Right atrium auricular region (tissue), 2 donors: Measurements from ENCODE around the gene POC1B. TPM values are rescaled to one million over a fixed set of nuclear protein-coding genes. Genes with fewer than 3 reads are reported as not detected.

ENCODE experiments used
- DNase-seq: peaks from one replicate; pipeline ENCODE4 v3.0.0-alpha.2; 2019; ENCODE audit warnings: low spot score
- H3K27ac ChIP-seq, 2 donors: fragments of 200-600 bp; sonication (generic); 1 replicate in 1 of 2; 2 replicates in 1 of 2; pipeline ENCODE4 v1.5.1; 2016 to 2019
- H3K27me3 ChIP-seq, 2 donors: fragments of 200-600 bp; sonication (generic); one replicate each; pipeline versions ENCODE4 v1.5.1 to v1.6.0; 2017 to 2019
- H3K36me3 ChIP-seq: fragments of 200-600 bp; sonication (generic); one replicate; pipeline ENCODE4 v1.5.1; 2016
- H3K4me1 ChIP-seq, 2 donors: fragments of 200-600 bp; sonication (generic); one replicate each; pipeline versions ENCODE4 v1.5.1 to v1.6.0; 2017 to 2019
- H3K4me3 ChIP-seq, 2 donors: fragments of 200-600 bp; sonication (generic); 1 replicate in 1 of 2; 2 replicates in 1 of 2; pipeline ENCODE4 v1.5.1; 2017 to 2019; ENCODE audit warnings: mild to moderate bottlenecking in 1 of 2, moderate library complexity in 1 of 2
- H3K9me3 ChIP-seq, 2 donors: fragments of 200-600 bp; sonication (generic); one replicate each; pipeline ENCODE4 v1.5.1; 2019
- total RNA-seq, 2 donors: library from RNA; depleted of rRNA; stranded (reverse); fragments of >200 nt; gene quantifications; one replicate each; pipeline ENCODE4 v1.1.0, GENCODE V29; 2016
- TF ChIP-seq, protein P1 (sequence below), 2 donors: fragments of 200-600 bp; sonication (generic); IDR thresholded peaks; one replicate each; pipeline ENCODE4 v1.5.1; 2019; ENCODE audit warnings: antibody characterized with exemption in 2 of 2

POC1B gene
- total RNA-seq, 2 donors from 2014 or later, result 9.8 to 10.6 TPM

DNA sequence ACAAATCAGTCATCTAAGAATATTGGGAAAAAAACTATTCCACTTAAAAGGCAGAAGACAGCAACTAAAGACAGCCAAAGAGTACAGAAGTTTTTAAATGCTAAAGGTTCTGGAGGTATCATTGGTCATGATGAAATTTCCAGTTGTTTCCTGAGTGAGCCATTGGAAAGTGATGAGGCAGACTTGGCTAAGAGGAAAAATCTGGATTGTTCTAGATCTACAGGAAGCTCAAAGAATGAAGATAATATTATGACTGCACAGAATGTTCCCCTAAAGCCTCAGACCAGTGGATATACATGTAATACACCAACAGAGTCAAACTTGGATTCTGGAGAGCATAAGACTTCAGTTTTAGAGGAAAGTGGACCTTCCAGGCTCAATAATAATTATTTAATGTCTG, 24.1 kb downstream of the POC1B start:
- H3K4me1 ChIP-seq, result peaks cover 0 to 12% of the 10 kb centered on the region in 2 donors
- TF ChIP-seq, protein P1, sequence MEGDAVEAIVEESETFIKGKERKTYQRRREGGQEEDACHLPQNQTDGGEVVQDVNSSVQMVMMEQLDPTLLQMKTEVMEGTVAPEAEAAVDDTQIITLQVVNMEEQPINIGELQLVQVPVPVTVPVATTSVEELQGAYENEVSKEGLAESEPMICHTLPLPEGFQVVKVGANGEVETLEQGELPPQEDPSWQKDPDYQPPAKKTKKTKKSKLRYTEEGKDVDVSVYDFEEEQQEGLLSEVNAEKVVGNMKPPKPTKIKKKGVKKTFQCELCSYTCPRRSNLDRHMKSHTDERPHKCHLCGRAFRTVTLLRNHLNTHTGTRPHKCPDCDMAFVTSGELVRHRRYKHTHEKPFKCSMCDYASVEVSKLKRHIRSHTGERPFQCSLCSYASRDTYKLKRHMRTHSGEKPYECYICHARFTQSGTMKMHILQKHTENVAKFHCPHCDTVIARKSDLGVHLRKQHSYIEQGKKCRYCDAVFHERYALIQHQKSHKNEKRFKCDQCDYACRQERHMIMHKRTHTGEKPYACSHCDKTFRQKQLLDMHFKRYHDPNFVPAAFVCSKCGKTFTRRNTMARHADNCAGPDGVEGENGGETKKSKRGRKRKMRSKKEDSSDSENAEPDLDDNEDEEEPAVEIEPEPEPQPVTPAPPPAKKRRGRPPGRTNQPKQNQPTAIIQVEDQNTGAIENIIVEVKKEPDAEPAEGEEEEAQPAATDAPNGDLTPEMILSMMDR (IDR thresholded peaks at IDR 0.05), result no peak
- H3K27me3 ChIP-seq, result no peaks in the 10 kb centered on the region
- no peak overlapping the region for H3K27ac ChIP-seq
- no peak overlapping the region for H3K4me3 ChIP-seq
- H3K9me3 ChIP-seq, result no peaks in the 10 kb centered on the region
- no peak for DNase-seq
- H3K36me3 ChIP-seq, result no peaks in the 10 kb centered on the region

DNA sequence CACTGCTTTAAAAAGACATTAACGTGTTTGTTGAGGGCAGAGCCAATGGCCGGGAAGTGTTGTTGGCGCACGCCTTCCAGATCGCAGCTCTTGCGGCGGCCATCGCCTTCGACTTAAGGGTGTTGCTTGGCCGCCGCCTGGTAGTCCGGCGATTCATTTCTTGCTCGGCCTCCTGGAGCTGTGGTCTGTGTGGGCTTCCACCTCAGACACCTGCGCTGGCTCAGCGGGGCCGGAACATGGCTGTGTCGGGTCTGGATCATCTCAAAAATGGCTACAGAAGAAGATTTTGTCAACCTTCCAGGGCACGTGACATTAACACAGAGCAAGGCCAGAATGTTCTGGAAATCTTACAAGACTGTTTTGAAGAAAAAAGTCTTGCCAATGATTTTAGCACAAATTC, 26.0 kb downstream of the POC1B start:
- DNase-seq, result no peak
- peak overlapping the region in 1 of 2 donors; percentile 24 for H3K27ac ChIP-seq

DNA sequence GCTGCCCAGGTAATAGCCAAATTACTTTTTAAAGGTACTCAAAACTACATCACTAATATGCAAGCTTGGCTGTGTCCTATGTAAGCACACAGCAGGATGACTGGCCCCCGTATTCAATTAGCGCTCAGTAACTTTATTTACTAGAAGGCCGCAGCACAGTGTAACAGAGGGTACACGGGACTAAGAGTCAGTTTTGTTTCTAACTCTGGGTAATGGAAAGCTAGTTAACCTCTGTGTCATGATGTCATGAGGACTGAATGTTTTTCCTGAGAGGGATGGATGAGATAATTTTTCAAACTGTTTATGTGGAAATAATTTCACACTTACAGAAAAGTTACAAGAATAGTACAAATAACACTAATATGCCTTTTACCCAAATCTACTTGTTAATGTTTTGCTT, 28.4 kb downstream of the POC1B start:
- no peak for DNase-seq
- Histone ChIP-seq H3K9me3 (no peaks in the 10 kb centered on the region), H3K27ac (peak overlapping the region; percentile 8 to 24), H3K36me3 (no peaks in the 10 kb centered on the region), H3K4me1 (no peaks in the 10 kb centered on the region), H3K4me3 (no peak overlapping the region), H3K27me3 (no peaks in the 10 kb centered on the region)
- TF ChIP-seq, protein P1 (IDR thresholded peaks at IDR 0.05), result no peak

More for the DNA sequence above, 26.0 kb downstream of the POC1B start:
- TF ChIP-seq, protein P1 (IDR thresholded peaks at IDR 0.05), result no peak
- Histone ChIP-seq H3K4me1 (no peaks in the 10 kb centered on the region), H3K9me3 (no peaks in the 10 kb centered on the region), H3K4me3 (no peak overlapping the region), H3K36me3 (no peaks in the 10 kb centered on the region), H3K27me3 (no peaks in the 10 kb centered on the region)

DNA sequence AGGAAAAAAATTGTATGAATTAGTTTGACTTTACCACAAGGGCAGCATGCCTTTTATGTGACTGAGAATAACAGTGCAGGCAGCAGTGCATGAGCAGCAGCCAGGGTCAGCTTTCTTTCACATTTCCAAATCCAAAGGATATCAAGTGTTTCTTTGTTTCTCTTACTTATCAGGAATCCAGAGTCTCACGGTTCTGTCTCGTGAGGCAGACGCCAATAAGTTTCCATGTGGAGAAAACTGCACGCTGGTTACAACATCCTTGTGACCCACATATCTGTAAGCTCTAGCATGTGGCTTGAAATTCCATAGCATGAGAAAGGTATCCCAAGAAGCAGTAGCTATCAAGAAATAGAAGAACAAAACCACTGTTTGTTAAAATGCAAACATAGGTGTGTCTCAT, 28.8 kb downstream of the POC1B start:
- Histone ChIP-seq H3K27me3 (no peaks in the 10 kb centered on the region), H3K27ac (peak overlapping the region; percentile 8 to 24), H3K4me1 (no peaks in the 10 kb centered on the region), H3K36me3 (no peaks in the 10 kb centered on the region), H3K4me3 (no peak overlapping the region), H3K9me3 (no peaks in the 10 kb centered on the region)
- TF ChIP-seq, protein P1 (IDR thresholded peaks at IDR 0.05), result no peak
- DNase-seq, result peak; percentile 69

DNA sequence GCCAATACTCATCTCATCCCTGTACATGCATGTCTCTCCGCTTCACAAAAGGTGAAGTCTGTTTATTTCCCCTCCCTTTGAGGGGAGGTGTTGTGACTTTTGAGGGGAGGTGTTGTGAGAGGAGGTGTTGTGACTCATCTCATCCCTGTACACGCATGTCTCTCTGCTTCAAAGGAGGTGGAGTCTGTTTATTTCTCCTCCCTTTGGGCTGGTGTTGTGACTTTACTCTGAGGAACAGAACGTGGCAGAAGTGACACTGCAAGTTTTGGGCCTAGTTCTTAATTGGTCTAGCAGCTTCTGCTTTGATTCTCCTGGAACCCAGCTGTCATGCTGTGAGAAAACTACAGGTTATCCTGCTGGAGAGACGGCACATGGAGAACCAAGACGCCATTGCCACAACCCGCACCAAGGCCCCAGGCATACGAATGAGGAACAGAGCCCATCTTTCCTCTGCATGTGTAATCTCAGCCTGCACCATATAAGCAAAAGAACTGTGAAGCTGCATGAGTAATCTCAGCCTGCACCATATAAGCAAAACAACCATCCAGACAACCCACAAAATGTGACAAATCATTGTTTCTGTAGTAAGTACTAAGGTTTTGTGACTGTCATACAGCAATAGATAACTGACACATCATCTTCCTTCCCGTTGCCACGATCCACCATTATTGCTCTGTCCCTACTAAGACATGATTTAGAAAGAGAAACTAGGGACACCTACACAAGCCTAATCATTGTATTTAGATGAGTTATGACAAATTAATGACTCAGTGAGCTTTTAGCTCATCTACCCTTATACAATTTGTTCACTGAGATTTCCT, 31.2 kb downstream of the POC1B start:
- Histone ChIP-seq H3K4me3 (no peak overlapping the region), H3K9me3 (no peaks in the 10 kb centered on the region), H3K27ac (no peak overlapping the region), H3K36me3 (no peaks in the 10 kb centered on the region), H3K4me1 (no peaks in the 10 kb centered on the region), H3K27me3 (no peaks in the 10 kb centered on the region)
- TF ChIP-seq, protein P1 (IDR thresholded peaks at IDR 0.05), result no peak
- DNase-seq, result no peak
